Retinal pigment epithelial cell (primary cell): Measurements from ENCODE around the gene EPO.
A peak's percentile ranks its signal among the peaks of the same experiment; 100 is the strongest.

Experiments used
- DNase-seq: peaks from one replicate; pipeline ENCODE4 v3.0.0-alpha.2; 2010; ENCODE audit warnings: low read depth
- H3K4me3 ChIP-seq: 2 replicates; pipeline ENCODE4 v1.5.1; 2011; ENCODE audit warnings: mild to moderate bottlenecking, low read length, control low read depth, moderate library complexity
- CTCF ChIP-seq: conservative IDR thresholded peaks from 2 replicates; pipeline ENCODE4 v1.5.1; 2011; ENCODE audit warnings: low read depth, low read length, control low read depth, inconsistent platforms

Gene EPO

GRCh38 chr7:100735730-100736129 lies 15.5 kb downstream of the EPO start:
- TF ChIP-seq CTCF: no peak
- H3K4me3 ChIP-seq: no peak overlapping the region
- no peak for DNase-seq

DNA sequence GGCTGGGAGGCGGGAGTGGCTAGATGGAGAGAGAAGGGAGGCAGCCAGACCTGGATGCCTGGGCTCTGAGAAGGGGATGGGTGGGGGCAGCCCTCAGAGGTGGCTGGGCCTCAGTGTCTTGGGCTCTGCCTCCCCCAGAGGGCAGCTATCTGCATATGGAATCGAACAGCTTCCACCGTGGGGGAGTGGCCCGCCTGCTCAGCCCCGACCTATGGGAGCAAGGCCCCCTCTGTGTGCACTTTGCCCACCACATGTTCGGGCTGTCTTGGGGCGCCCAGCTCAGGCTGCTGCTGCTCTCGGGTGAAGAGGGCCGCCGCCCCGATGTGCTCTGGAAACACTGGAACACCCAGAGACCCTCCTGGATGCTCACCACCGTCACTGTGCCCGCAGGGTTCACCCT lies 16.4 kb downstream of the EPO start:
- no peak for DNase-seq

DNA sequence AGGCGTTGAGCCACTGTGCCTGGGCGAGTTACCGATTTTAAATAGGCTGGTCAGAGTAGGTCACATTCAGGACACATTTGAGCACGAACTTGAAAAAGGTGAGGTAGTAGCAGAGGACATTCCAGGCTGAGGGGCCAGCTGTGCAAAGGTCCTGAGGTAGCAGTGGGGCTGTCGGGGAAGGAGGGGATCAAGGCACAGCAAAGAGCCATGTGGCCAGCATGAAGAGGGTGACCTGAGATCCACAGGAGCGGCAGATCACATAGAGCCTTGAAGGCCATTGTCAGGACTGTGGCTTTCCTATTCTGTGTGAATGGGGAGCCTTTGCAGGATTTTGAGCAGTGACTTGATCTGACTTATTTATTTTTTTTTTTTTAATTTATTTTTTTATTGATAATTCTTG lies 19.7 kb downstream of the EPO start:
- no peak for TF ChIP-seq CTCF
- no peak overlapping the region for H3K4me3 ChIP-seq
- DNase-seq: no peak

More for the DNA sequence above, 16.4 kb downstream of the EPO start:
- H3K4me3 ChIP-seq: no peak overlapping the region
- no peak for TF ChIP-seq CTCF

DNA sequence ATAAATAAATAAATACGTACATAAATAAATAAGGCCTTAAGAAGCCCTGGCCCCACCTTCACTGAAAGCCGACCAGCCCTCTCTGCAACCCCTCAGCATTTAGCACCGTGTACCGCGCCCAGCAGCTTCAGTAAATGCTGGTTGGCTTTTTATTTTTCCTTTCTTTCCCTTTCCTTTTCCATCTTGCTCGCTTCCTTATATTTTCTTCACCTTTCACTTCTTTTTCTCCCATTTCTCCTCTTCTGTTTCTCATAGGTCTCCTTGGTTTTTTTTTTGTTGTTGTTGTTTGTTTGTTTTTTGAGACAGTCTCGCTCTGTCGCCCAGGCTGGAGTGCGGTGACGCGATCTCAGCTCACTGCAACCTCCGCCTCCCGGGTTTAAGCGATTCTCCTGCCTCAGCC lies 24.3 kb downstream of the EPO start:
- H3K4me3 ChIP-seq: no peak overlapping the region
- DNase-seq: no peak
- no peak for TF ChIP-seq CTCF

DNA sequence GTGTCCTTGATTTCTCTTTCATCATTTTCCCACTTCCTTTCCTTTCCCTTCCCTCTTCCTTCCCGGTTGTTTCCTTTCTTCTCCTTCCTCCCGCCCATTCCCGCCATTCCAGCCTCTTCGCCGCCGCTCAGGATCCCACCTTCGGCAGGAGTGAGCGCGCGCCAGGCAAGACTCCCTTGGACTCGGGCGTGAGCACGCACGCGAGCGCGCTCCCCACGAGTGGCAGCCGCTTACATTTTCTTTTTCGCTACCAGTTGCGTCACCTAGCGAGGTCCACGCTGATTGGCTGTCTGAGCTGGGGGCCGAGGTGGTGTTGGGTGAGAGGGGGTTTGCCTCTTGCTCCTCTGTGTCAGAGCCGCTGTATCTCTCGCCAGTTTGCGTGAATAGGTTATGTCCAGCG lies 24.9 kb downstream of the EPO start:
- no peak for TF ChIP-seq CTCF
- H3K4me3 ChIP-seq: peak overlapping the region; percentile 22
- DNase-seq: no peak

GRCh38 chr7:100752994-100753393 lies 32.7 kb downstream of the EPO start:
- no peak for DNase-seq
- no peak for TF ChIP-seq CTCF
- H3K4me3 ChIP-seq: no peak overlapping the region

- TF ChIP-seq CTCF: no peak
- no peak overlapping the region for H3K4me3 ChIP-seq
- DNase-seq: no peak
These were observed 33.5 kb downstream of the EPO start for GRCh38 chr7:100753750-100754149.
